ENCODE results near the gene MEIS3.

GRCh38 chr19:47447470-47448359, 28.4 kb upstream of the MEIS3 start:
- peak in 1 of 6 experiments; percentile 16 for TF ChIP-seq CTCF (IDR thresholded peaks at IDR 0.05)
- no peak for TF ChIP-seq EP300 (IDR thresholded peaks at IDR 0.05)
- TF ChIP-seq POLR2AphosphoS5 (IDR thresholded peaks at IDR 0.05), result no peak
- TF ChIP-seq POLR2A (IDR thresholded peaks at IDR 0.05), result no peak

Data from upper lobe of left lung (tissue), 4 donors.